ENCODE measurements around the gene FAM78B. TPM values are rescaled to one million over a fixed set of nuclear protein-coding genes. Genes with fewer than 3 reads are reported as not detected.

Gene FAM78B
- total and polyA plus RNA-seq, 10 of the 15 experiments (the other 5 are each of a cell fraction or from before 2014, with no cell fraction given): 0.10 to 4.9 (median 1.6) TPM

DNA sequence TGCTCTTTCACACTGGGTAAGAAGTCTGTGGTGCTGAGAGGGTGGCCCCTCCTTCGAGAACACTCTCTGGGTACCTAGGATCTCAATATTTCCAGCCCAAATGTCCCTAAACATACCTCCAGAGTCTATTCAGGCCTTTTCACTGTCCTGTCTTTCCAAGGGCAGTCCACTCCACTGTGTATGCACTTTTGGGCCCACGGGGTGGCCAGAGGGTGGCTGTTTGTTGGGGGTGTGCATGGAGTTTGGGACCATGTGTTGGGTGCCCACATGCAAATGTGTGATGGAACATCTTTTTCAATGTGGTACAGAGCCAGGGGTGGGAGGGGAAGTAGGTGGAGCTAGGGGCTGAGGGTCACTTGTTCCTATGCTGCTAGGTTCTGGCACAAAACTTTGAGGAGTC lies 87.5 kb downstream of the FAM78B start:
- no peaks in the 10 kb centered on the region for H3K27me3 ChIP-seq (replicated peaks in 1 of 2; ENCODE audit: control insufficient read depth in 2 of 2, insufficient read depth in 2 of 2, low read length in 1 of 2)
- intact Hi-C loops (cut with micrococcal nuclease; ENCODE audit: unreplicated experiment) (no loop called here), in situ Hi-C loops (cut with MboI) (no loop called here)
- no peaks in the 10 kb centered on the region for H4K20me1 ChIP-seq (ENCODE audit: control insufficient read depth, insufficient read depth)
- no peaks in the 10 kb centered on the region; the same call in 2 of the 3 replicates for H3K9me3 ChIP-seq (replicated peaks; ENCODE audit: control insufficient read depth, insufficient read depth, low read length)
- ATAC-seq (no peak), FAIRE-seq (no peak), DNase-seq (ENCODE audit: low read depth, low spot score) (no peak)
- ChIA-PET POLR2A (interaction anchor here (0.7 kb wide), 1 partner anchor 219 kb away, joined by 4 read pairs; no protein-coding TSS in a partner anchor), SMC1A (ENCODE audit: uncharacterized antibody, unreplicated experiment) (no interaction called here), RAD21 (ENCODE audit: unreplicated experiment) (interaction anchor here (1.8 kb wide), 1 partner anchor 12 kb away, joined by 4 read pairs; no protein-coding TSS in a partner anchor), CTCF (interaction anchor here (0.7 kb wide), 1 partner anchor 86 kb away, joined by 3 read pairs; no protein-coding TSS in a partner anchor)
- no peak overlapping the region for H3K4me2 ChIP-seq (ENCODE audit: control insufficient read depth, insufficient read depth)
- no peak overlapping the region for H3K4me3 ChIP-seq
- no peaks in the 10 kb centered on the region for H3K36me3 ChIP-seq (ENCODE audit: control insufficient read depth in 2 of 2, insufficient read depth in 2 of 2, low read length in 1 of 2)
- BruUV-seq (replicated peaks): no TSS peak
- H2AFZ ChIP-seq (ENCODE audit: control insufficient read depth, low read depth, low read length): no peak overlapping the region
- peaks cover 5% of the 10 kb centered on the region; the same call in 1 of the 2 replicates for H3K4me1 ChIP-seq (ENCODE audit: control insufficient read depth, insufficient read depth, low read length)
- H3K9ac ChIP-seq (ENCODE audit: control insufficient read depth, insufficient read depth, low read length): no peak overlapping the region
- TF ChIP-seq, protein P1, sequence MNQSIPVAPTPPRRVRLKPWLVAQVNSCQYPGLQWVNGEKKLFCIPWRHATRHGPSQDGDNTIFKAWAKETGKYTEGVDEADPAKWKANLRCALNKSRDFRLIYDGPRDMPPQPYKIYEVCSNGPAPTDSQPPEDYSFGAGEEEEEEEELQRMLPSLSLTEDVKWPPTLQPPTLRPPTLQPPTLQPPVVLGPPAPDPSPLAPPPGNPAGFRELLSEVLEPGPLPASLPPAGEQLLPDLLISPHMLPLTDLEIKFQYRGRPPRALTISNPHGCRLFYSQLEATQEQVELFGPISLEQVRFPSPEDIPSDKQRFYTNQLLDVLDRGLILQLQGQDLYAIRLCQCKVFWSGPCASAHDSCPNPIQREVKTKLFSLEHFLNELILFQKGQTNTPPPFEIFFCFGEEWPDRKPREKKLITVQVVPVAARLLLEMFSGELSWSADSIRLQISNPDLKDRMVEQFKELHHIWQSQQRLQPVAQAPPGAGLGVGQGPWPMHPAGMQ (IDR thresholded peaks at IDR 0.05; ENCODE audit: borderline replicate concordance): no peak
- TF ChIP-seq NR2C1 (IDR thresholded peaks at IDR 0.05) (no peak), RFX5 (IDR thresholded peaks at IDR 0.05; ENCODE audit: low read depth, low read length) (peak; percentile 70)
- 6% methylated on average over 2 of the region's 2 CpGs for WGBS (ENCODE audit: insufficient coverage, insufficient replicate concordance, low lambda C conversion rate, missing lambda C conversion rate)
- H3K27ac ChIP-seq (ENCODE audit: control insufficient read depth, insufficient read depth): no peak overlapping the region
- H3K79me2 ChIP-seq (ENCODE audit: control insufficient read depth, insufficient read depth, low read length): no peaks in the 10 kb centered on the region

DNA sequence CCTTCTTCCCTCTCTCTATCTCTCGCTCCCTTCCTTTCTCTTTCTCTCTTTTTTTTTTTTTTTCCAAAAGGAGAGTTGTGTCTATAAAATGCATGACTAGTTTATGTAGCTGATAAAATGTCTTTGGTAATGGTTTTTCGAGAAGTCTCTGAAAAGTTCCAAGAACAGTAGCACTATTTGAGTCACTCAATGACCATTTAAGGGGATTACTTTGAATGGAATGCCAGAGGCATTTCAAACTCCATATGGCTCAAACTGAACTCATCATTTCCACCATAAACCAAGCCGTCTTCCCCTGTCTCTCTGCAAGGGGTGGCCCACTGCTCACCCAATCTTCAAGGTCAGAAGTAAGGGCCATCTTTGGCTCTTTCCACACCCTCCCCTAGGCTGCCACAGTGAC lies 93.3 kb downstream of the FAM78B start:
- Histone ChIP-seq H3K27ac (ENCODE audit: control insufficient read depth, insufficient read depth) (no peak overlapping the region), H3K36me3 (ENCODE audit: control insufficient read depth in 2 of 2, insufficient read depth in 2 of 2, low read length in 1 of 2) (no peaks in the 10 kb centered on the region), H3K27me3 (replicated peaks in 1 of 2; ENCODE audit: control insufficient read depth in 2 of 2, insufficient read depth in 2 of 2, low read length in 1 of 2) (no peaks in the 10 kb centered on the region), H3K9ac (ENCODE audit: control insufficient read depth, insufficient read depth, low read length) (no peak overlapping the region), H3K4me3 (no peak overlapping the region), H3K9me3 (replicated peaks; ENCODE audit: control insufficient read depth, insufficient read depth, low read length) (no peaks in the 10 kb centered on the region), H4K20me1 (ENCODE audit: control insufficient read depth, insufficient read depth) (no peaks in the 10 kb centered on the region), H3K4me1 (ENCODE audit: control insufficient read depth, insufficient read depth, low read length) (no peaks in the 10 kb centered on the region), H2AFZ (ENCODE audit: control insufficient read depth, low read depth, low read length) (no peak overlapping the region), H3K79me2 (ENCODE audit: control insufficient read depth, insufficient read depth, low read length) (no peaks in the 10 kb centered on the region), H3K4me2 (ENCODE audit: control insufficient read depth, insufficient read depth) (no peak overlapping the region)
- intact Hi-C loops (cut with micrococcal nuclease; ENCODE audit: unreplicated experiment) (no loop called here), in situ Hi-C loops (cut with MboI) (no loop called here)
- ChIA-PET SMC1A (ENCODE audit: uncharacterized antibody, unreplicated experiment) (no interaction called here), CTCF (no interaction called here), POLR2A (interaction anchor here (0.6 kb wide), 1 partner anchor 1598 kb away, joined by 3 read pairs; no protein-coding TSS in a partner anchor), RAD21 (ENCODE audit: unreplicated experiment) (no interaction called here)
- 13% methylated on average over 3 of the region's 3 CpGs for WGBS (ENCODE audit: insufficient coverage, insufficient replicate concordance, low lambda C conversion rate, missing lambda C conversion rate)
- FAIRE-seq (no peak), ATAC-seq (no peak), DNase-seq (ENCODE audit: low read depth, low spot score) (no peak)
- no TSS peak for BruUV-seq (replicated peaks)
- TF ChIP-seq BCL11A (IDR thresholded peaks at IDR 0.05; ENCODE audit: low read depth, low read length) (no peak), MTA2 (IDR thresholded peaks at IDR 0.05; ENCODE audit: low read depth) (no peak), SUPT20H (IDR thresholded peaks at IDR 0.05; ENCODE audit: borderline replicate concordance, control insufficient read depth, low read depth, low read length) (no peak)
- TF ChIP-seq, protein P2, sequence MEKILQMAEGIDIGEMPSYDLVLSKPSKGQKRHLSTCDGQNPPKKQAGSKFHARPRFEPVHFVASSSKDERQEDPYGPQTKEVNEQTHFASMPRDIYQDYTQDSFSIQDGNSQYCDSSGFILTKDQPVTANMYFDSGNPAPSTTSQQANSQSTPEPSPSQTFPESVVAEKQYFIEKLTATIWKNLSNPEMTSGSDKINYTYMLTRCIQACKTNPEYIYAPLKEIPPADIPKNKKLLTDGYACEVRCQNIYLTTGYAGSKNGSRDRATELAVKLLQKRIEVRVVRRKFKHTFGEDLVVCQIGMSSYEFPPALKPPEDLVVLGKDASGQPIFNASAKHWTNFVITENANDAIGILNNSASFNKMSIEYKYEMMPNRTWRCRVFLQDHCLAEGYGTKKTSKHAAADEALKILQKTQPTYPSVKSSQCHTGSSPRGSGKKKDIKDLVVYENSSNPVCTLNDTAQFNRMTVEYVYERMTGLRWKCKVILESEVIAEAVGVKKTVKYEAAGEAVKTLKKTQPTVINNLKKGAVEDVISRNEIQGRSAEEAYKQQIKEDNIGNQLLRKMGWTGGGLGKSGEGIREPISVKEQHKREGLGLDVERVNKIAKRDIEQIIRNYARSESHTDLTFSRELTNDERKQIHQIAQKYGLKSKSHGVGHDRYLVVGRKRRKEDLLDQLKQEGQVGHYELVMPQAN (conservative IDR thresholded peaks at IDR 0.05): no peak
- TF ChIP-seq, protein P3, sequence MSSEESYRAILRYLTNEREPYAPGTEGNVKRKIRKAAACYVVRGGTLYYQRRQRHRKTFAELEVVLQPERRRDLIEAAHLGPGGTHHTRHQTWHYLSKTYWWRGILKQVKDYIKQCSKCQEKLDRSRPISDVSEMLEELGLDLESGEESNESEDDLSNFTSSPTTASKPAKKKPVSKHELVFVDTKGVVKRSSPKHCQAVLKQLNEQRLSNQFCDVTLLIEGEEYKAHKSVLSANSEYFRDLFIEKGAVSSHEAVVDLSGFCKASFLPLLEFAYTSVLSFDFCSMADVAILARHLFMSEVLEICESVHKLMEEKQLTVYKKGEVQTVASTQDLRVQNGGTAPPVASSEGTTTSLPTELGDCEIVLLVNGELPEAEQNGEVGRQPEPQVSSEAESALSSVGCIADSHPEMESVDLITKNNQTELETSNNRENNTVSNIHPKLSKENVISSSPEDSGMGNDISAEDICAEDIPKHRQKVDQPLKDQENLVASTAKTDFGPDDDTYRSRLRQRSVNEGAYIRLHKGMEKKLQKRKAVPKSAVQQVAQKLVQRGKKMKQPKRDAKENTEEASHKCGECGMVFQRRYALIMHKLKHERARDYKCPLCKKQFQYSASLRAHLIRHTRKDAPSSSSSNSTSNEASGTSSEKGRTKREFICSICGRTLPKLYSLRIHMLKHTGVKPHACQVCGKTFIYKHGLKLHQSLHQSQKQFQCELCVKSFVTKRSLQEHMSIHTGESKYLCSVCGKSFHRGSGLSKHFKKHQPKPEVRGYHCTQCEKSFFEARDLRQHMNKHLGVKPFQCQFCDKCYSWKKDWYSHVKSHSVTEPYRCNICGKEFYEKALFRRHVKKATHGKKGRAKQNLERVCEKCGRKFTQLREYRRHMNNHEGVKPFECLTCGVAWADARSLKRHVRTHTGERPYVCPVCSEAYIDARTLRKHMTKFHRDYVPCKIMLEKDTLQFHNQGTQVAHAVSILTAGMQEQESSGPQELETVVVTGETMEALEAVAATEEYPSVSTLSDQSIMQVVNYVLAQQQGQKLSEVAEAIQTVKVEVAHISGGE (CRISPR knock-in tag; IDR thresholded peaks at IDR 0.05): no peak

All from GM12878 (cell line).